OCI-LY7 (cell line): ENCODE data around the gene PPP1R37. TPM values are rescaled to one million over a fixed set of nuclear protein-coding genes. Genes with fewer than 3 reads are reported as not detected.

ENCODE experiments used
- BruUV-seq: library from RNA; stranded (reverse); fragments of 400-500 nt; replicated peaks from 2 replicates; lab custom pipeline; 2021; lab: Mats Ljungman, UMichigan
- CTCF ChIA-PET: fragments of 300-600 bp; sonication (Branson Sonifier 250); formaldehyde crosslinking; loops from one replicate; lab custom pipeline; 2022; ENCODE audit warnings: antibody characterized with exemption; ENCODE audit not compliant: unreplicated experiment; lab: Charles Lee
- POLR2A ChIA-PET: fragments of 300-600 bp; sonication (Branson Sonifier 250); formaldehyde crosslinking; loops from one replicate; lab custom pipeline; 2022; ENCODE audit warnings: antibody characterized with exemption; lab: Charles Lee
- DNase-seq: peaks from one replicate; pipeline ENCODE4 v3.0.0-alpha.2; 2015; ENCODE audit warnings: low spot score
- H2AFZ ChIP-seq: fragments of 200-600 bp; sonication (generic), shearing (Covaris generic); 2 replicates; pipeline ENCODE4 v1.6.1; 2014; ENCODE audit warnings: mild to moderate bottlenecking, antibody characterized with exemption, low read length, moderate library complexity
- H3K27ac ChIP-seq: fragments of 200-600 bp; sonication (generic); 2 replicates; pipeline ENCODE4 v1.5.1; 2014; ENCODE audit warnings: mixed run types, low read depth, mild to moderate bottlenecking, moderate library complexity, low read length, inconsistent platforms; ENCODE audit not compliant: poor library complexity, severe bottlenecking
- H3K36me3 ChIP-seq: fragments of 200-600 bp; sonication (generic); 2 replicates; pipeline ENCODE4 v1.6.1; 2014; ENCODE audit warnings: mild to moderate bottlenecking, antibody characterized with exemption, low read length, moderate library complexity, mixed read lengths; ENCODE audit not compliant: insufficient read depth
- H3K4me1 ChIP-seq: fragments of 200-600 bp; sonication (generic); 2 replicates; pipeline ENCODE4 v1.5.1; 2014; ENCODE audit warnings: mild to moderate bottlenecking, low read length; ENCODE audit not compliant: insufficient read depth, poor library complexity, severe bottlenecking
- H3K4me2 ChIP-seq: fragments of 200-600 bp; sonication (generic); 2 replicates; pipeline ENCODE4 v1.6.1; 2014; ENCODE audit warnings: mild to moderate bottlenecking, low read length
- H3K4me3 ChIP-seq: fragments of 200-600 bp; sonication (generic); 2 replicates; pipeline ENCODE4 v1.5.1; 2014; ENCODE audit warnings: mild to moderate bottlenecking, low read depth, low read length; ENCODE audit not compliant: poor library complexity, severe bottlenecking
- H3K79me2 ChIP-seq: fragments of 200-600 bp; sonication (generic); 2 replicates; pipeline ENCODE4 v1.6.1; 2016; ENCODE audit warnings: low read depth, mild to moderate bottlenecking, low read length, moderate library complexity, mixed read lengths; ENCODE audit not compliant: insufficient read depth
- H3K9me2 ChIP-seq: fragments of 200-600 bp; sonication (generic); 2 replicates; pipeline ENCODE4 v1.6.1; 2016; ENCODE audit warnings: mild to moderate bottlenecking, low read length, mixed read lengths; ENCODE audit not compliant: insufficient read depth
- H3K9me3 ChIP-seq: fragments of 200-600 bp; sonication (generic); 2 replicates; pipeline ENCODE4 v1.6.1; 2014; ENCODE audit warnings: mild to moderate bottlenecking, mixed run types, low read length, mixed read lengths
- H4K20me1 ChIP-seq: fragments of 200-600 bp; sonication (generic); 2 replicates; pipeline ENCODE4 v1.6.1; 2014; ENCODE audit warnings: mild to moderate bottlenecking, antibody characterized with exemption, low read length, moderate library complexity, mixed read lengths; ENCODE audit not compliant: insufficient read depth
- CTCF ChIP-seq: fragments of 200-600 bp; sonication (generic); conservative IDR thresholded peaks from 2 replicates; pipeline ENCODE4 v1.5.1; 2014; ENCODE audit warnings: mild to moderate bottlenecking, antibody characterized with exemption, low read length, moderate library complexity, mixed read lengths
- EZH2phosphoT487 ChIP-seq: fragments of 200-600 bp; sonication (generic); IDR thresholded peaks from 2 replicates; pipeline ENCODE4 v1.6.1; 2018; ENCODE audit warnings: low read depth, borderline replicate concordance, mild to moderate bottlenecking, mixed run types, antibody characterized with exemption, low read length, moderate library complexity, mixed read lengths
- intact Hi-C: fragments of 100-400 bp; cut with micrococcal nuclease; formaldehyde crosslinking; loops from one replicate; pipeline ENCODE4 v1.10.0; 2022; ENCODE audit not compliant: unreplicated experiment
- total RNA-seq, 2 experiments: library from RNA; depleted of rRNA in 1 of 2; stranded (reverse); fragments of >200 nt in 1 of 2; shearing (Covaris generic) in 1 of 2; gene quantifications; 2 replicates each; pipeline ENCODE4 v1.2.3, GENCODE V29; 2014 to 2022

Gene PPP1R37
- total RNA-seq, 2 experiments from 2014 or later = 24.7 to 48.6 TPM

- H3K4me3 ChIP-seq = peak overlapping the region; percentile 88
- no peak for DNase-seq
- CTCF ChIA-PET = interaction anchor here (0.6 kb wide), 1 partner anchor 45 kb away, joined by 3 read pairs; no protein-coding TSS in a partner anchor
- no peaks in the 10 kb centered on the region for H3K9me2 ChIP-seq
- no peak overlapping the region for H2AFZ ChIP-seq
- POLR2A ChIA-PET = interaction anchor here (0.6 kb wide), 1 partner anchor 408 kb away, joined by 3 read pairs; no protein-coding TSS in a partner anchor
- H3K79me2 ChIP-seq = peaks cover 32% of the 10 kb centered on the region
- H3K4me1 ChIP-seq = peaks cover 25% of the 10 kb centered on the region
- intact Hi-C loops = loop anchor here (5.0 kb wide), 1 partner anchor 88 kb away; the partner anchor contains the start of gene PPP1R37
- BruUV-seq = no TSS peak
- no peak overlapping the region for H3K27ac ChIP-seq
- peak overlapping the region; percentile 72 for H3K4me2 ChIP-seq
- H3K9me3 ChIP-seq = no peaks in the 10 kb centered on the region
- 0 out of 2 replicates have a peak, but pooled peaks cover 8% of the 10 kb centered on the region for H3K36me3 ChIP-seq
- H4K20me1 ChIP-seq = no peaks in the 10 kb centered on the region
- no peak for TF ChIP-seq EZH2phosphoT487
Measured at GRCh38 chr19:45179892-45180370, 87.0 kb downstream of the PPP1R37 start.

GRCh38 chr19:45180936-45181335 is 88.0 kb downstream of the PPP1R37 start:
- no peaks in the 10 kb centered on the region for H3K9me2 ChIP-seq
- no peak overlapping the region for H3K27ac ChIP-seq
- peaks cover 25% of the 10 kb centered on the region for H3K4me1 ChIP-seq
- DNase-seq = no peak
- BruUV-seq = no TSS peak
- H3K36me3 ChIP-seq = 0 out of 2 replicates have a peak, but pooled peaks cover 8% of the 10 kb centered on the region
- ChIA-PET CTCF (no interaction called here), POLR2A (no interaction called here)
- TF ChIP-seq EZH2phosphoT487 (no peak), CTCF (no peak)
- peak overlapping the region; percentile 72; the same call in 1 of the 2 replicates for H3K4me2 ChIP-seq
- H3K79me2 ChIP-seq = peaks cover 32% of the 10 kb centered on the region
- no peaks in the 10 kb centered on the region for H3K9me3 ChIP-seq
- no peak overlapping the region for H2AFZ ChIP-seq
- intact Hi-C loops = no loop called here
- H4K20me1 ChIP-seq = no peaks in the 10 kb centered on the region
- H3K4me3 ChIP-seq = no peak overlapping the region

- Histone ChIP-seq H3K79me2 (peaks cover 27% of the 10 kb centered on the region), H3K4me1 (peaks cover 25% of the 10 kb centered on the region), H3K9me2 (no peaks in the 10 kb centered on the region), H3K27ac (no peak overlapping the region), H3K9me3 (no peaks in the 10 kb centered on the region), H3K4me2 (no peak overlapping the region), H3K4me3 (no peak overlapping the region), H4K20me1 (no peaks in the 10 kb centered on the region), H2AFZ (no peak overlapping the region), H3K36me3 (0 out of 2 replicates have a peak, but pooled peaks cover 8% of the 10 kb centered on the region)
- POLR2A ChIA-PET = no interaction called here
- no TSS peak for BruUV-seq
- no peak for TF ChIP-seq EZH2phosphoT487
- TF ChIP-seq CTCF = no peak
- no peak for DNase-seq
- intact Hi-C loops = no loop called here
- CTCF ChIA-PET = no interaction called here
Measured at GRCh38 chr19:45182758-45183157, 89.8 kb downstream of the PPP1R37 start.
